Small intestine (tissue), 7 donors: ENCODE results near the gene HNRNPLL. TPM values are rescaled to one million over a fixed set of nuclear protein-coding genes. Genes with fewer than 3 reads are reported as not detected.
A peak's percentile ranks its signal among the peaks of the same experiment; 100 is the strongest.

ENCODE experiments used
- DNase-seq, 2 donors: peaks; one replicate each; pipeline versions ENCODE4 v3.0.0 to v3.0.0-alpha.2; 2013
- FAIRE-seq: peaks from 2 replicates; lab custom pipeline; 2012; peaks lifted over from hg19 to GRCh38; lab: Jason Lieb, UNC
- H3K27ac ChIP-seq, 3 donors: one replicate each; pipeline ENCODE4 v1.5.1; 2013; ENCODE audit warnings: low read length in 2 of 3, mild to moderate bottlenecking in 2 of 3, control low read depth in 1 of 3, inconsistent platforms in 1 of 3, low read depth in 1 of 3, moderate library complexity in 1 of 3
- H3K27me3 ChIP-seq, 3 donors: one replicate each; pipeline ENCODE4 v1.6.1; 2013; ENCODE audit warnings: low read length in 3 of 3, inconsistent platforms in 1 of 3; ENCODE audit not compliant: control insufficient read depth in 3 of 3, insufficient read depth in 3 of 3
- H3K36me3 ChIP-seq, 3 donors: one replicate each; pipeline ENCODE4 v1.6.1; 2013; ENCODE audit warnings: low read length in 3 of 3, inconsistent platforms in 1 of 3, low read depth in 1 of 3, mild to moderate bottlenecking in 1 of 3, moderate library complexity in 1 of 3; ENCODE audit not compliant: control insufficient read depth in 3 of 3, insufficient read depth in 2 of 3
- H3K4me1 ChIP-seq, 3 donors: one replicate each; pipeline ENCODE4 v1.6.1; 2013; ENCODE audit warnings: low read length in 2 of 3, inconsistent platforms in 1 of 3, low read depth in 1 of 3, mild to moderate bottlenecking in 1 of 3, moderate library complexity in 1 of 3; ENCODE audit not compliant: control insufficient read depth in 3 of 3, insufficient read depth in 2 of 3
- H3K4me3 ChIP-seq, 3 donors: one replicate each; pipeline ENCODE4 v1.5.1; 2013; ENCODE audit warnings: low read length in 3 of 3, control low read depth in 1 of 3, inconsistent platforms in 1 of 3, low read depth in 1 of 3, mild to moderate bottlenecking in 1 of 3, moderate library complexity in 1 of 3
- H3K9me3 ChIP-seq, 2 donors: one replicate each; pipeline ENCODE4 v1.6.1; 2013; ENCODE audit warnings: low read depth in 1 of 2, low read length in 1 of 2; ENCODE audit not compliant: control insufficient read depth in 2 of 2, insufficient read depth in 1 of 2
- WGBS, 3 donors: extraction: QIAGEN DNeasy Blood & Tissue Kit; methylation state at CpG; one replicate each; pipeline ENCODE4 v1.1.7; 2013; 5-methylcytosine and 5-hydroxymethylcytosine counted together
- polyA plus RNA-seq, 4 donors: library from polyadenylated mRNA; stranded (reverse) in 3 of 4; unstranded in 1 of 4; fragments of 200-250 nt in 3 of 4; fragments of 120-200 nt in 1 of 4; gene quantifications; one replicate each; pipeline versions ENCODE4 v1.2.1 to v1.2.3, GENCODE V29; 2013
- donor health status: healthy with polysubstance abuse.
- donor health status: control.
- donor health status: control.
- donor health status: Bipolar disorder and iron deficiency.
- donor health status: healthy.

HNRNPLL gene
- polyA plus RNA-seq, 4 donors, result 17.3 to 36.3 (median 19.7) TPM

- 0 to 1% (median 1%) methylated on average over 25 of the region's 25 CpGs for WGBS, 3 donors
- H3K36me3 ChIP-seq, result no peaks in the 10 kb centered on the region
- H3K27me3 ChIP-seq, result no peaks in the 10 kb centered on the region
- peak overlapping the region; percentile 97 to 100 (median 98) for H3K27ac ChIP-seq
- DNase-seq (peak in 1 of 2 donors; percentile 48), FAIRE-seq (no peak)
- H3K4me3 ChIP-seq, result peak overlapping the region; percentile 75 to 99 (median 97)
- H3K9me3 ChIP-seq, result no peaks in the 10 kb centered on the region
- H3K4me1 ChIP-seq, result peaks cover 6 to 10% (median 8%) of the 10 kb centered on the region in 3 donors
These were observed 1.1 kb downstream of the HNRNPLL start for GRCh38 chr2:38601463-38602135.

GRCh38 chr2:38600921-38601455 is 1.7 kb downstream of the HNRNPLL start:
- Histone ChIP-seq H3K27ac (peak overlapping the region in 1 of 3 donors; percentile 97), H3K4me3 (peak overlapping the region in 2 of 3 donors; percentile 75 to 97), H3K9me3 (no peaks in the 10 kb centered on the region), H3K4me1 (peaks cover 6 to 10% (median 8%) of the 10 kb centered on the region in 3 donors), H3K27me3 (no peaks in the 10 kb centered on the region), H3K36me3 (no peaks in the 10 kb centered on the region)
- DNase-seq (peak in 1 of 2 donors; percentile 13), FAIRE-seq (peak; percentile 26)
- WGBS, 3 donors, result 1 to 10% (median 6%) methylated on average over 9 of the region's 9 CpGs

GRCh38 chr2:38600242-38600891 is 2.4 kb downstream of the HNRNPLL start:
- Histone ChIP-seq H3K36me3 (no peaks in the 10 kb centered on the region), H3K9me3 (no peaks in the 10 kb centered on the region), H3K27me3 (no peaks in the 10 kb centered on the region), H3K4me3 (peak overlapping the region in 2 of 3 donors; percentile 75 to 97), H3K4me1 (peaks cover 6 to 10% (median 8%) of the 10 kb centered on the region in 3 donors), H3K27ac (peak overlapping the region in 2 of 3 donors; percentile 29 to 38)
- WGBS, 3 donors, result 8 to 30% (median 19%) methylated on average over 15 of the region's 15 CpGs
- peak; percentile 36 to 39 for DNase-seq
- FAIRE-seq, result no peak

- H3K27ac ChIP-seq, result no peak overlapping the region
- H3K4me3 ChIP-seq, result no peak overlapping the region
- no peaks in the 10 kb centered on the region for H3K9me3 ChIP-seq
- FAIRE-seq, result no peak
- WGBS, 3 donors, result 7 to 32% (median 13%) methylated on average over 4 of the region's 4 CpGs
- peaks cover 0 to 3% (median 0%) of the 10 kb centered on the region in 3 donors for H3K36me3 ChIP-seq
- peak in 1 of 2 donors; percentile 31 for DNase-seq
- peaks cover 6 to 10% (median 8%) of the 10 kb centered on the region in 3 donors for H3K4me1 ChIP-seq
- no peaks in the 10 kb centered on the region for H3K27me3 ChIP-seq
These were observed 3.0 kb downstream of the HNRNPLL start for GRCh38 chr2:38599706-38600105.

GRCh38 chr2:38598991-38599295 is 3.8 kb downstream of the HNRNPLL start:
- Histone ChIP-seq H3K27ac (peak overlapping the region in 2 of 3 donors; percentile 5 to 62), H3K27me3 (no peaks in the 10 kb centered on the region), H3K4me3 (no peak overlapping the region), H3K4me1 (peaks cover 6 to 10% (median 8%) of the 10 kb centered on the region in 3 donors), H3K9me3 (no peaks in the 10 kb centered on the region), H3K36me3 (peaks cover 0 to 5% (median 0%) of the 10 kb centered on the region in 3 donors)
- FAIRE-seq (no peak), DNase-seq (peak in 1 of 2 donors; percentile 21)
- WGBS, 3 donors, result 6 to 11% (median 8%) methylated on average over 1 of the region's 1 CpG

- FAIRE-seq, result no peak
- Histone ChIP-seq H3K27me3 (no peaks in the 10 kb centered on the region), H3K36me3 (peaks cover 0 to 10% (median 0%) of the 10 kb centered on the region in 3 donors), H3K27ac (peak overlapping the region in 2 of 3 donors; percentile 5 to 62), H3K9me3 (no peaks in the 10 kb centered on the region), H3K4me3 (no peak overlapping the region), H3K4me1 (peaks cover 6 to 10% (median 8%) of the 10 kb centered on the region in 3 donors)
- DNase-seq, result no peak
- WGBS, 3 donors, result 72 to 84% (median 83%) methylated on average over 5 of the region's 5 CpGs
These were observed 4.3 kb downstream of the HNRNPLL start for GRCh38 chr2:38598200-38598990.

GRCh38 chr2:38597115-38597514 is 5.6 kb downstream of the HNRNPLL start:
- H3K27ac ChIP-seq, result no peak overlapping the region
- H3K4me1 ChIP-seq, result peaks cover 6 to 10% (median 8%) of the 10 kb centered on the region in 3 donors
- H3K4me3 ChIP-seq, result no peak overlapping the region
- peak; percentile 3 to 36 for DNase-seq
- 26 to 64% (median 31%) methylated on average over 5 of the region's 5 CpGs for WGBS, 3 donors
- H3K9me3 ChIP-seq, result no peaks in the 10 kb centered on the region
- FAIRE-seq, result no peak
- H3K36me3 ChIP-seq, result peaks cover 0 to 10% (median 0%) of the 10 kb centered on the region in 3 donors
- H3K27me3 ChIP-seq, result no peaks in the 10 kb centered on the region

- Histone ChIP-seq H3K9me3 (no peaks in the 10 kb centered on the region), H3K36me3 (peaks cover 0 to 14% (median 0%) of the 10 kb centered on the region in 3 donors), H3K27ac (no peak overlapping the region), H3K4me1 (peaks cover 6 to 10% (median 8%) of the 10 kb centered on the region in 3 donors), H3K27me3 (no peaks in the 10 kb centered on the region), H3K4me3 (no peak overlapping the region)
- 88 to 91% (median 90%) methylated on average over 6 of the region's 6 CpGs for WGBS, 3 donors
- DNase-seq, result no peak
- no peak for FAIRE-seq
These were observed 6.5 kb downstream of the HNRNPLL start for GRCh38 chr2:38596229-38596628.
